Esophagus muscularis mucosa (tissue), 4 donors: ENCODE results near the gene NBAS. TPM values are rescaled to one million over a fixed set of nuclear protein-coding genes. Genes with fewer than 3 reads are reported as not detected.

Experiments used
- DNase-seq: peaks from one replicate; pipeline ENCODE4 v3.0.0-alpha.2; 2017; ENCODE audit errors: extremely low spot score
- H3K27ac ChIP-seq, 4 donors: fragments of 200-600 bp; sonication (generic); replicated peaks in 1 of 4; 1 replicate in 3 of 4; 2 replicates in 1 of 4; pipeline ENCODE4 v1.5.1; 2016 to 2019; ENCODE audit warnings: mild to moderate bottlenecking in 1 of 4
- H3K27me3 ChIP-seq, 4 donors: fragments of 200-600 bp; sonication (generic); one replicate each; pipeline versions ENCODE4 v1.5.1 to v1.6.0; 2016 to 2019
- H3K36me3 ChIP-seq, 4 donors: fragments of 200-600 bp; sonication (generic); one replicate each; pipeline ENCODE4 v1.5.1; 2016 to 2019
- H3K4me1 ChIP-seq, 4 donors: fragments of 200-600 bp; sonication (generic); one replicate each; pipeline ENCODE4 v1.5.1; 2016 to 2019
- H3K4me3 ChIP-seq, 4 donors: fragments of 200-600 bp; sonication (generic); 1 replicate in 2 of 4; 2 replicates in 2 of 4; pipeline ENCODE4 v1.5.1; 2016 to 2019; ENCODE audit warnings: mild to moderate bottlenecking in 4 of 4, moderate library complexity in 1 of 4
- H3K9me3 ChIP-seq, 4 donors: fragments of 200-600 bp; sonication (generic); 1 replicate in 3 of 4; 2 replicates in 1 of 4; pipeline ENCODE4 v1.5.1; 2016 to 2019
- EP300 ChIP-seq: sonication (generic); formaldehyde crosslinking; IDR thresholded peaks from one replicate; pipeline ENCODE4 v1.6.1; 2017; ENCODE audit warnings: antibody characterized with exemption
- POLR2A ChIP-seq: fragments of 450-650 bp; IDR thresholded peaks from one replicate; pipeline ENCODE4 v1.6.1; 2017; ENCODE audit warnings: antibody characterized with exemption, moderate library complexity, mild to moderate bottlenecking, low read depth
- POLR2AphosphoS5 ChIP-seq, 2 donors: sonication (generic); formaldehyde crosslinking; IDR thresholded peaks; one replicate each; pipeline ENCODE4 v1.6.1; 2017; ENCODE audit warnings: antibody characterized with exemption in 2 of 2
- WGBS: methylation state at CpG from one replicate; pipeline ENCODE4 v1.1.5; 2018; 5-methylcytosine and 5-hydroxymethylcytosine counted together
- intact Hi-C: fragments of 100-400 bp; cut with DNase I; formaldehyde crosslinking; loops from one replicate; pipeline ENCODE4 v1.15.1; 2023
- total RNA-seq, 4 donors: library from RNA; depleted of rRNA; stranded (reverse); fragments of >200 nt; gene quantifications; one replicate each; pipeline versions ENCODE4 v1.1.0 to v1.2.1, GENCODE V29; 2016
- TF ChIP-seq, protein P1 (sequence below), 3 experiments: fragments of 200-600 bp in 2 of 3; fragments of 450-650 bp in 1 of 3; sonication (generic) in 2 of 3; IDR thresholded peaks; one replicate each; pipeline ENCODE4 v1.5.1; 2017 to 2019; ENCODE audit warnings: antibody characterized with exemption in 3 of 3, mild to moderate bottlenecking in 2 of 3, moderate library complexity in 1 of 3

Gene NBAS
- total RNA-seq, 4 donors from 2014 or later, result 39.2 to 43.6 (median 42.0) TPM

DNA sequence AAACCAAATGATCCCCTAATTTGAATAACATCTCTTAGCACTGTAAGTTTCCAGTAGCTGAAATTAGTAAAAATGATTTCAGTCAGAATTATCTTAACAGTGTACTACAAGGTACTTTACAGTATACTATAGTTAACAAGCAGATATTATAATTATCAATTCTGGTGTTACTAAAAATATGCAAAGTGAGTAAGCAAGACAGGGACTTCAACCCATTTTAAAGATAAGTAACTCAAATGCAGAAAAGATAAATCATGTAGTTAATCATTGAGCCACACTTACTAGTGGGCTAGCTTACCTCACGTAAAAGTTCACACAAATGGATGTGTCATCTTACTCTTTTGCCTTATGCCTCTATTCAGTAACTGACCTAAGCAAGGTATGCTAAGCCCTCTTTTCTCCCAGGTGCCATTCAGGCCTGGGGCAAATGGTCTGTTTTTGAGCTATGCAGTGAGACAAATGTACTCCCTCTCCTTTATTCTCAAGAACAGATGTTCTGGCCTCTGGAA is 101.0 kb downstream of the NBAS start:
- TF ChIP-seq POLR2AphosphoS5 (IDR thresholded peaks at IDR 0.05) (no peak), EP300 (no peak), POLR2A (no peak)
- TF ChIP-seq, protein P1, sequence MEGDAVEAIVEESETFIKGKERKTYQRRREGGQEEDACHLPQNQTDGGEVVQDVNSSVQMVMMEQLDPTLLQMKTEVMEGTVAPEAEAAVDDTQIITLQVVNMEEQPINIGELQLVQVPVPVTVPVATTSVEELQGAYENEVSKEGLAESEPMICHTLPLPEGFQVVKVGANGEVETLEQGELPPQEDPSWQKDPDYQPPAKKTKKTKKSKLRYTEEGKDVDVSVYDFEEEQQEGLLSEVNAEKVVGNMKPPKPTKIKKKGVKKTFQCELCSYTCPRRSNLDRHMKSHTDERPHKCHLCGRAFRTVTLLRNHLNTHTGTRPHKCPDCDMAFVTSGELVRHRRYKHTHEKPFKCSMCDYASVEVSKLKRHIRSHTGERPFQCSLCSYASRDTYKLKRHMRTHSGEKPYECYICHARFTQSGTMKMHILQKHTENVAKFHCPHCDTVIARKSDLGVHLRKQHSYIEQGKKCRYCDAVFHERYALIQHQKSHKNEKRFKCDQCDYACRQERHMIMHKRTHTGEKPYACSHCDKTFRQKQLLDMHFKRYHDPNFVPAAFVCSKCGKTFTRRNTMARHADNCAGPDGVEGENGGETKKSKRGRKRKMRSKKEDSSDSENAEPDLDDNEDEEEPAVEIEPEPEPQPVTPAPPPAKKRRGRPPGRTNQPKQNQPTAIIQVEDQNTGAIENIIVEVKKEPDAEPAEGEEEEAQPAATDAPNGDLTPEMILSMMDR (IDR thresholded peaks at IDR 0.05), result no peak
- H3K27ac ChIP-seq, result no peak overlapping the region
- H3K4me1 ChIP-seq, result peaks cover 8 to 12% (median 11%) of the 10 kb centered on the region in 4 donors
- intact Hi-C loops, result no loop called here
- H3K27me3 ChIP-seq, result no peaks in the 10 kb centered on the region
- H3K9me3 ChIP-seq, result no peaks in the 10 kb centered on the region
- H3K4me3 ChIP-seq, result no peak overlapping the region
- 100% methylated on average over 1 of the region's 1 CpG for WGBS
- no peak for DNase-seq
- H3K36me3 ChIP-seq, result peaks cover 7 to 68% (median 40%) of the 10 kb centered on the region in 4 donors

DNA sequence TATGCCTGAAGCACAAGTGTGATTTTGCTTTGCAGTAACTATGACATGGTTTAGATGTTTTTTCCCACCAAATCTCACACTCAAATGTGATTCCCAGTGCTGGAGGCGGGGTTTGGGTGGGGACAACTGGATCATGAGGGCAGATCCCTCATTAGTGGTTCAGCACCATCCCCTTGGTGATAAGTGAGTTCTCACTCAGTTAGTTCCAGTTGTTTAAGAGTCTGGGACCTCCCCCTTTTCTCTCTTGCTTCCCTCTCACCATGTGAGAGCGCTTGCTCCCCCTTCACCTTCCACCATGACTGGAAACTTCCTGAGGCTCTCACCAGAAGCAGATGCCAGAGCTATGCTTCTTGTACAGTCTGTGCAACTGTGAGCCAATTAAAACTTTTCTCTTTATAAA is 102.9 kb downstream of the NBAS start:
- DNase-seq, result no peak
- peaks cover 7 to 65% (median 35%) of the 10 kb centered on the region in 4 donors for H3K36me3 ChIP-seq
- intact Hi-C loops, result no loop called here
- H3K9me3 ChIP-seq, result no peaks in the 10 kb centered on the region
- WGBS, result 90% methylated on average over 2 of the region's 2 CpGs
- no peak overlapping the region for H3K4me3 ChIP-seq
- no peak overlapping the region for H3K27ac ChIP-seq
- H3K27me3 ChIP-seq, result no peaks in the 10 kb centered on the region
- TF ChIP-seq POLR2A, result no peak
- no peak for TF ChIP-seq EP300
- TF ChIP-seq, protein P1 (IDR thresholded peaks at IDR 0.05), result no peak
- TF ChIP-seq POLR2AphosphoS5 (IDR thresholded peaks at IDR 0.05), result no peak
- peaks cover 8 to 12% (median 11%) of the 10 kb centered on the region in 4 donors for H3K4me1 ChIP-seq

GRCh38 chr2:15457868-15458267 is 103.3 kb downstream of the NBAS start:
- Histone ChIP-seq H3K9me3 (no peaks in the 10 kb centered on the region), H3K36me3 (peaks cover 7 to 65% (median 37%) of the 10 kb centered on the region in 4 donors), H3K27me3 (no peaks in the 10 kb centered on the region), H3K4me3 (no peak overlapping the region), H3K27ac (no peak overlapping the region), H3K4me1 (peaks cover 8 to 12% (median 11%) of the 10 kb centered on the region in 4 donors)
- WGBS, result 87% methylated on average over 5 of the region's 5 CpGs
- intact Hi-C loops, result no loop called here
- DNase-seq, result no peak
- no peak for TF ChIP-seq POLR2A
- TF ChIP-seq EP300, result no peak
- no peak for TF ChIP-seq POLR2AphosphoS5 (IDR thresholded peaks at IDR 0.05)
- TF ChIP-seq, protein P1 (IDR thresholded peaks at IDR 0.05), result no peak

DNA sequence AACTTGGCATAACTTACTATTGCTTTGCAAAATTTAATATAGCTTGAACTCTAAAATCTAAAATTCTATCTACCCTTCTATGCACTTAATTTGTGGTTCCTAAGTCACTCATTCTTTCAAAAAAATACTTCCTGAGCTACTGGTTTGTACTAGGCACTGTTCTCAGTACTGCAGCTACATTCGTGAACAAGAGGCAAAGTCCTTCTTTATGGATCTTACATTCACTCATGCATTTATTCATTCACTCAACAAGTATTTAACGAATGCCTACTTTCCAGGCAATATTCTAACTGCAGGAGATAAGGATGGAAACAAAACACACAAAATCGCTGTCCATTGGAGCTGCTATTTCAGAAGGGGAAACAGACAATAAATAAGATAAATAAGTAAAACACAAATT is 104.8 kb downstream of the NBAS start:
- Histone ChIP-seq H3K9me3 (no peaks in the 10 kb centered on the region), H3K27ac (no peak overlapping the region), H3K4me3 (no peak overlapping the region), H3K36me3 (peaks cover 5 to 50% (median 30%) of the 10 kb centered on the region in 4 donors), H3K4me1 (peaks cover 8 to 12% (median 11%) of the 10 kb centered on the region in 4 donors), H3K27me3 (no peaks in the 10 kb centered on the region)
- no peak for DNase-seq
- TF ChIP-seq EP300, result no peak
- TF ChIP-seq POLR2A, result no peak
- TF ChIP-seq, protein P1 (IDR thresholded peaks at IDR 0.05), result no peak
- no peak for TF ChIP-seq POLR2AphosphoS5 (IDR thresholded peaks at IDR 0.05)
- intact Hi-C loops, result no loop called here
- 70% methylated on average over 3 of the region's 3 CpGs for WGBS

GRCh38 chr2:15450808-15451207 is 110.3 kb downstream of the NBAS start:
- Histone ChIP-seq H3K9me3 (no peaks in the 10 kb centered on the region), H3K4me3 (no peak overlapping the region), H3K36me3 (peaks cover 0 to 18% (median 4%) of the 10 kb centered on the region in 4 donors), H3K27ac (no peak overlapping the region), H3K27me3 (no peaks in the 10 kb centered on the region), H3K4me1 (peaks cover 7 to 18% (median 13%) of the 10 kb centered on the region in 4 donors)
- intact Hi-C loops, result no loop called here
- TF ChIP-seq, protein P1 (IDR thresholded peaks at IDR 0.05), result no peak
- TF ChIP-seq POLR2A, result no peak
- TF ChIP-seq EP300, result no peak
- WGBS, result 97% methylated on average over 2 of the region's 2 CpGs
- DNase-seq, result no peak
